ENCODE data around the gene MAML1.

MAML1 gene

GRCh38 chr5:179795049-179795862 lies 62.6 kb downstream of the MAML1 start:
- no peak for DNase-seq

- DNase-seq: peak; percentile 92 to 97 (median 95)
Measured at GRCh38 chr5:179795863-179796833, 63.5 kb downstream of the MAML1 start.

DNA sequence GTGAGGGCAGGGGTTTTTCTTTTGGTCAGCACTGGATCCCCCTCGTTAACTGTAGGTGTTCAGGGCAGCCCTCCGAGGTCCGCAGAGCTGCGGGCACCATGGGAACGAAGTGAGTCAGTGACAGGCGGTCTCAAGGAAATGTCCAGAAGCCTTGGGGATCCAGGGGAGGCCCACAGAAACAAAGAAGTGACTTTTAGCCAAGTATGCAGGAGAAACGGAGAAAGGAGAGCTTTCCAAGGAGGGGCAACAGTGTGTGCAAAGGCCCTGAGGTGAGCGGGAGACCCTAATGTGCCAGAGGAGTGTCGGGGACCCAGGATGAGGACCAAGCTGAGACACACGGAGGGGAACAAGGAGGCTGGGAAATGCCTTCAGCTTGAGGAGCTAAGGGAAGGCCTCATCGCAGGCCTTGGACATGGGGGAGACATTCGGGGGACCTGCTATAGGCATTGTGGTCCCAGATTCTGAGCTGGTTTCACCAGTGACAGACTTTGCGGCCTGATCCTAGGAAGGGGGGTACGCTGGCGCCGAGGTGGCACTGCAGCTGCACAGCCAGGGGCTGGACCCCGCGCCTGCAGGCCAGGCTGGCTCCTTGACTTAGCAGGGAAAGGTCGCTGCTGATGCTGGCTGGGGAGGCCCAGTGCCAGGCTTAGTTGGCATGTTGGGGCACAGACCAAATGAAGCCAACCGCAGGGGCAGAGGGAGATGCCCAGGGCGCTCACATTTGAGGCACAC lies 64.4 kb downstream of the MAML1 start:
- no peak for DNase-seq

GRCh38 chr5:179797741-179798140 lies 65.1 kb downstream of the MAML1 start:
- DNase-seq: no peak

DNA sequence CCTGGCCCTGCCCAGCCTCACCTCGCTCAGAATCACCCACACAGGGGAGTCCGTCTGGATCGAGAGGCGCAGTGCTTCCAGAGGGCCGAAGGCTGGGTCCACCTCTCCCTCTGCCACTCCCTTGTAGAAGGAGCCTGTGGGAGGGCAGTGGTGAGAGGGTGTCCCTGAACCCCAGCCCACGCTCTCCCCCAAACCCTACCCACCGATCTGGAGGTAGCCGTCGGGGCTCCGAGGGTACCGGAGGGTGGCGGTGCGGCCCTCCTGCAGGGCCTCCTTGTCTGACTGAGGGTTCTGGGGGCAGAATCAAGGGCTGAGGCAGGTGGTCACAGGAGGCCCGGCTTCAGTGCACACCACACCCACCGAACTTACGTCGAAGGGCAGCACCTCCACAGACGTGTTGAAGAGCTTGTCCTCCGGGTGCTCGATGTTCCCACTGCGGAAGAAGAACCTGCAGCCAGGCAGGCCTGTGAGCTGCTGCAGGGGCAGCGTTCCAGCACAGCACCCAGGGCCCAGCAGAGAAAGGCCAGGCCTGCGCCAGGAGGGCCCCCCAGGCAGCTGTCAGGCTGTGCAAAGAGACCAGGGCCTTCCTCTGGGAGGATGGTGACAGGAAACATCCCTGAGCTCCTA lies 65.6 kb downstream of the MAML1 start:
- DNase-seq: no peak

DNA sequence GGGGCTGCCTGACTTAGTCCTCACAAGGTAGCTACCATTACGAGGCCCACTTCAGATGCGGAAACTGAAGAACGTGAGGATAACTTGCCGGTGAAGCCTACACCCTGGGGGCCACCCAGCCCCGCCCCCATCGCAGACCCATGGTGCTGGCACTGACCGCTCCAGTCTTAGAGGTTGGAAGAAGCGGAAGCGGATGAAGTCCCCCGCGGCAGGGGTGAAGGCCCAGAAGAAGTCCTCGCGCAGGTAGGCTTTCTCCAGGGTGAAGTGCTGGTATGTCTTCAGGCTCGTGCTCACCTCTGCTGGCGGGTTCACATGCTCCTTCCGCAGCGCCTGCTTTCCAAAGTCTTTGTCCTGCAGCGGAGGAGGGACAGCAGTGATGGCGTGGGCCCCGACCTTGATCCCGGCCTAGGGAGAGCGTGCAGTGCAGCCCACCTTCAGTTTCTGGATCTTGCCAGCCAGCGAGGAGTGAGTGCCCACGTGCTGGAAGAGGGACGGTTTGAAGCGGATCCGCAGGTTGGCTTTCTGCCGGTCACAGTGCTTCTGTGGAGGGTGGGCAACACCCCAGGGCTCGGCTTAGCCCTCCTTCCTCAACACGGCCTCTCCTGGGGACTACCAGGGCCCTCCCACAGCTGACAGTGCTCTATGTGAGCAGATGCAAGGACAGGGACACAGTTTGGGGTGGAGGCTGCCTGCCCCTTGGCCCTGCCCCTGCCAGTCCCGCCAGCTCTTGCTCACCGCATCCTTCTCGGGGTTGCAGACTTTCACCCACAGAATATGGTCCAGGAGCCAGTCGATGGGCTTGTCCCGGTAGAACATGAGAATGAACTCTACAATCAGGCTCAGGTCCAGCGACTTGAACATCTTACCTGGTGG lies 66.4 kb downstream of the MAML1 start:
- DNase-seq: peak in 1 of 4 experiments; percentile 1

- no peak for DNase-seq
Measured at GRCh38 chr5:179799644-179799973, 67.0 kb downstream of the MAML1 start.

GRCh38 chr5:179800071-179800695 lies 67.6 kb downstream of the MAML1 start:
- DNase-seq: no peak

- DNase-seq: no peak
Measured at GRCh38 chr5:179800696-179801201, 68.1 kb downstream of the MAML1 start.

GRCh38 chr5:179801304-179802206 lies 68.9 kb downstream of the MAML1 start:
- DNase-seq: peak; percentile 77 to 91 (median 82)

DNA sequence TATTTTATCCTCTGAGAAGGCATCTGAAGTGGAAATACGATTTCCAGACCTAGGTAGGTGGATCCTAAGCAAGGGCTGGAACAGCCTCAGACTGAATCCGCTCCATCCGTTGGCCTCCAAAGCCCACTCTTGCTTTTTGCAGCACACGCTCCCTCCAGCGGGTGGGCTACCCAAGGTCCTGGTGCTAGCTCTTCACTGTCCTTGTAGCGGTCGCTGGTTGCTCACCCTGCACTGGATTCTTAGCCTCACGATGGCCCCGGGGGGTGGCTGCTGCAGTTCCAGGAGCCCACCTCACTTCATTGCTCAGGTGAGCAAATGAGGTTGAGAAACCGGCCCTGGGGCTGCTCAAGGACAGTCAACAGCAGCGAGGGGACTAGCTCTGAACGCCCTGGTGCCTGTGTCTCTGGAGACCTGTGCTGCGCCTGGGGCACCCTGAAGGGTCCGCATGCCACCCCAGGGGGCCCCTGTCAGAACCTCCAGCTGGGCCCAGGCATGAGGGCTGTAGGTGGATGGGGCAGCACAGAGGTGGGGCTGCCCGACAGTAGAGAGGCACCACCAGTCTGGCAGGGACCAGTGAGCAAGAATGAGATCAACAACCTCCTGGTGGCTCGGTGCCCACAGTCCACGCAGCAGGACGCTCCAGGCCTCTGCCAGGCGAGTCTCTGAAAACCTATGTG lies 69.7 kb downstream of the MAML1 start:
- DNase-seq: no peak

- no peak for DNase-seq
Measured at GRCh38 chr5:179802950-179803562, 70.4 kb downstream of the MAML1 start.

- DNase-seq: peak; percentile 70 to 88 (median 84)
Measured at GRCh38 chr5:179803651-179804554, 71.3 kb downstream of the MAML1 start.

DNA sequence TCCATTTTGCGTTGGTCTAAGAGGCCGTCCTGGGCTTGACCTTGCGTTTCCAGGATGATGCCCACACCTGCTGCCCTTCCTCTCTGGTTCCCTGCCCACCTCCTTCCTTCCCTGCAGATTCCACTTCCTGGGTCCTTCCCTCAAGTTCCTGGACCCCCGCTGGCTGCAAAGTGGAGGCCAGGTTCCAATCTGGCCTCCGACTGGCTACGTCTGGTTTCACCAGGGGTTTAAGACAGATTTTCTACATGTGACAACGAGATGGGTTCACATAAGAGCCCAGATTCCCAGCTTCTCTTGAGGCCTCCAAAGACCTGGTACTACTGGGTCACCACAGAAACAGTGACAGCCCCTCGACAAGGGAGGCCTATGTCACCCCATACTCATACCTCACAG lies 71.9 kb downstream of the MAML1 start:
- DNase-seq: no peak

DNA sequence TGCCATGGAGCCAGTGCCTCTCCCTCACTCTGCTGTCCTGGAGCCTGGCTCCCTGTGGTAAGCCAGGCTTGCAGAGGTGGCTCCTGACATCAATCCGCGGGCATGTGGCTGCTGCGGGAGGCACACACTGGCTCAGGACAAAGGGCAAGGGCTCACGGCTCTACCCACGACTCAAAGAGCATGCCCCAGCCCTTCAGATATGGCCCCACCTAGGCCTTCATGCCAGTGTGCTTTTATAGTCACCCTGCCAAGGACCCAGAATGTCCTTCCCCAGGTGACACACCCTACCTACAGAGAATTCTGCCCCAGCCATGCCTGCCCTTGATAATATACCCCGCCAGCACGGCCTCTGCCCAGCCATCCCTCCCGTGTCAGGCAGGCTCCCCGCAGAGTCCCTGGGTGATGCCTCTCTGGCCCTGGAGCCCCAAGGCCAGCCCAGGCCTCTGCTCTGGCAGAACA lies 72.5 kb downstream of the MAML1 start:
- DNase-seq: no peak

GRCh38 chr5:179805529-179806249 lies 73.1 kb downstream of the MAML1 start:
- peak; percentile 57 to 81 (median 72) for DNase-seq
